Activated CD4-positive, alpha-beta T cell treated with anti-CD3 and anti-CD28 coated beads, Interleukin-10, Interleukin-2, amounts not matched to agents 100 ng/mL and 50 ng/mL, durations not matched to agents 16 hours and 8 hours (primary cell): ENCODE data around the gene SNX15.
"Not testable (repeated sequence)": the region's sequence is repeated elsewhere in the genome, so short reads cannot be mapped to it uniquely, and the experiment has no call there.

ENCODE experiments used
- DNase-seq: peaks from one replicate; pipeline ENCODE4 v3.0.0-alpha.2; 2020

SNX15 gene

GRCh38 chr11:65016705-65017104 lies 10.5 kb upstream of the SNX15 start:
- DNase-seq, result no peak

GRCh38 chr11:65017937-65018336 lies 9.3 kb upstream of the SNX15 start:
- DNase-seq, result no peak

- no peak for DNase-seq
These were observed 7.4 kb upstream of the SNX15 start for GRCh38 chr11:65019824-65020223.

- no peak for DNase-seq
These were observed 6.2 kb upstream of the SNX15 start for GRCh38 chr11:65021003-65021402.

GRCh38 chr11:65021509-65021908 lies 5.7 kb upstream of the SNX15 start:
- DNase-seq, result no peak

- not testable (repeated sequence) for DNase-seq
These were observed 3.7 kb upstream of the SNX15 start for GRCh38 chr11:65023502-65023901.

GRCh38 chr11:65026810-65027209 lies 429 bp upstream of the SNX15 start:
- DNase-seq, result no peak

GRCh38 chr11:65032216-65032615 lies 5.0 kb downstream of the SNX15 start:
- DNase-seq, result no peak

- no peak for DNase-seq
These were observed 7.2 kb downstream of the SNX15 start for GRCh38 chr11:65034423-65034822.

- no peak for DNase-seq
These were observed 8.3 kb downstream of the SNX15 start for GRCh38 chr11:65035579-65035978.

GRCh38 chr11:65036931-65037330 lies 9.7 kb downstream of the SNX15 start:
- no peak for DNase-seq

GRCh38 chr11:65040520-65040846 lies 13.2 kb downstream of the SNX15 start:
- DNase-seq, result no peak

- DNase-seq, result peak; percentile 96
These were observed 13.8 kb downstream of the SNX15 start, which contains the start of gene SAC3D1 for GRCh38 chr11:65040847-65041622. TSS of gene SAC3D1 (plus strand) at chr11:65041210. CDS start at chr11:65041293, 83 bp downstream.

- DNase-seq, result no peak
These were observed 15.7 kb downstream of the SNX15 start for GRCh38 chr11:65042891-65043290.

- DNase-seq, result no peak
These were observed 16.8 kb downstream of the SNX15 start for GRCh38 chr11:65043881-65044501.

GRCh38 chr11:65045061-65045460 lies 17.8 kb downstream of the SNX15 start:
- no peak for DNase-seq

- no peak for DNase-seq
These were observed 18.5 kb downstream of the SNX15 start for GRCh38 chr11:65045728-65046127.

GRCh38 chr11:65047581-65048422 lies 20.6 kb downstream of the SNX15 start:
- DNase-seq, result no peak

- DNase-seq, result peak; percentile 30
These were observed 24.2 kb downstream of the SNX15 start for GRCh38 chr11:65051398-65051858.

GRCh38 chr11:65053827-65054508 lies 26.7 kb downstream of the SNX15 start:
- DNase-seq, result no peak

GRCh38 chr11:65055538-65055937 lies 28.3 kb downstream of the SNX15 start:
- DNase-seq, result no peak

- DNase-seq, result no peak
These were observed 29.8 kb downstream of the SNX15 start for GRCh38 chr11:65056999-65057398.

GRCh38 chr11:65057526-65057925 lies 30.3 kb downstream of the SNX15 start:
- DNase-seq, result no peak
